Astrocyte (in vitro differentiated cells and primary cell): ENCODE measurements around the gene NAA16.

Experiments
- CTCF ChIP-seq: IDR thresholded peaks from 2 replicates; pipeline ENCODE4 v1.5.1; 2011; ENCODE audit warnings: low read depth, mild to moderate bottlenecking, inconsistent platforms, low read length, moderate library complexity; ENCODE audit not compliant: insufficient read depth
- EZH2 ChIP-seq: IDR thresholded peaks from 2 replicates; pipeline ENCODE4 v1.6.1; 2012; ENCODE audit warnings: mild to moderate bottlenecking, low read length, inconsistent platforms; ENCODE audit not compliant: insufficient read depth

DNA sequence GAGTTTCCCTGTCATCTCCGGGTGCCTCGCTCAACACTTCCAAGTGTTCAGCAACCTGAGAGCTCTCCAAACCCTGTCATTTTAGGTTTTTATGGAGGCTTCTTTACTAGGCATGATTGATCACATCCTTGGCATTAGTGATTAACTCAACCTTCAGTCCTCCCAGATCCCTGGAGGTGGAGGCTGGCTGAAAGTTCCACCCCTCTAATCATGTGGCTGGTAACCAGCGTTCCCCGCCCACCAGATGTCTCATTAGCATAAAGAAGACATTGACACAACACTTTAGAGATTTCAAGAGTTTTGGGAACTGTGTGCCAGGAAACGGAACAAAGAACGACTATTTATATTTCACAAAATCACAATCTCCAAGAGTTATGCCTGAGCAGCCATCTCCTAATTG, 75.1 kb downstream of the NAA16 start:
- TF ChIP-seq CTCF (no peak), EZH2 (no peak)
